Left cardiac atrium (tissue), 4 donors: ENCODE measurements around the gene ADAM15. TPM values are rescaled to one million over a fixed set of nuclear protein-coding genes. Genes with fewer than 3 reads are reported as not detected.
A peak's percentile ranks its signal among the peaks of the same experiment; 100 is the strongest.

ENCODE experiments used
- ATAC-seq, 2 donors: fragments of 200-7000 bp; cut with Tn5 transposase; one replicate each; pipeline ENCODE4 v1.9.1; 2020; ENCODE audit warnings: mild to moderate bottlenecking in 2 of 2, moderate library complexity in 2 of 2
- DNase-seq: peaks from one replicate; pipeline ENCODE4 v3.0.0-alpha.2; 2020
- intact Hi-C, 2 donors: fragments of 100-400 bp; cut with DNase I; formaldehyde crosslinking; loops; one replicate each; pipeline versions ENCODE4 v1.14.1 to v1.15.1; 2022 to 2023
- total RNA-seq, 2 donors: library from RNA; stranded (reverse); fragmentation: NEBNext Ultra II Directional; extraction: Animal tissue kit (Norgen Biotek cat#: 25700); gene quantifications; one replicate each; pipeline ENCODE4 v1.2.1, GENCODE V29; 2021
- donor health status: DM: no; HTN: yes; CAD: no.
- donor health status: DM: no; HTN: yes; CAD: no; lungs with severe emphysema.
- donor health status: DM: yes; HTN: yes; CAD: no.
- donor health status: Dilated cardiomyopathy.

Gene ADAM15
- total RNA-seq, 2 donors from 2014 or later: 108 to 142 TPM

- intact Hi-C loops: no loop called here
- ATAC-seq: no peak
- DNase-seq: no peak
These were observed 28.2 kb upstream of the ADAM15 start for GRCh38 chr1:155022927-155023236.

GRCh38 chr1:155023627-155024026 is 27.5 kb upstream of the ADAM15 start:
- ATAC-seq: no peak
- no peak for DNase-seq
- intact Hi-C loops: no loop called here

- intact Hi-C loops: no loop called here
- DNase-seq: no peak
- ATAC-seq: no peak
These were observed 26.8 kb upstream of the ADAM15 start for GRCh38 chr1:155024315-155024714.

GRCh38 chr1:155026154-155026553 is 25.0 kb upstream of the ADAM15 start:
- no peak for DNase-seq
- intact Hi-C loops: no loop called here

GRCh38 chr1:155026588-155026987 is 24.5 kb upstream of the ADAM15 start:
- ATAC-seq: no peak
- no peak for DNase-seq
- intact Hi-C loops: no loop called here

More at GRCh38 chr1:155026154-155026553, 25.0 kb upstream of the ADAM15 start:
- no peak for ATAC-seq

- DNase-seq: no peak
- ATAC-seq: peak in 1 of 2 donors; percentile 11
- intact Hi-C loops: loop anchor here in 1 of 2 donors (10.0 kb wide), 1 partner anchor 125 kb away; no protein-coding TSS in a partner anchor
These were observed 21.4 kb upstream of the ADAM15 start for GRCh38 chr1:155029513-155030242.

- intact Hi-C loops: loop anchor here in 1 of 2 donors (10.0 kb wide), 1 partner anchor 126 kb away; no protein-coding TSS in a partner anchor
- ATAC-seq (no peak), DNase-seq (no peak)
These were observed 20.8 kb upstream of the ADAM15 start for GRCh38 chr1:155030243-155030795.

- DNase-seq (no peak), ATAC-seq (no peak)
- intact Hi-C loops: loop anchor here in 1 of 2 donors (10.0 kb wide), 1 partner anchor 126 kb away; no protein-coding TSS in a partner anchor
These were observed 20.2 kb upstream of the ADAM15 start for GRCh38 chr1:155030899-155031298.

- DNase-seq (no peak), ATAC-seq (no peak)
- intact Hi-C loops: loop anchor here in 1 of 2 donors (10.0 kb wide), 1 partner anchor 128 kb away; no protein-coding TSS in a partner anchor
These were observed 18.2 kb upstream of the ADAM15 start for GRCh38 chr1:155032886-155033285.

- ATAC-seq (no peak), DNase-seq (no peak)
- intact Hi-C loops: loop anchor here in 1 of 2 donors (10.0 kb wide), 1 partner anchor 129 kb away; no protein-coding TSS in a partner anchor
These were observed 17.6 kb upstream of the ADAM15 start, which contains the start of the genes DCST1 and DCST2 for GRCh38 chr1:155033524-155033923. Gene DCST1, plus strand, starts transcription at chr1:155033824. Its CDS starts 213 bp downstream, at chr1:155034037. Gene DCST2, minus strand, starts transcription at chr1:155033781. Its CDS starts 80 bp downstream, at chr1:155033701.

GRCh38 chr1:155034318-155035208 is 16.6 kb upstream of the ADAM15 start:
- intact Hi-C loops: loop anchor here in 1 of 2 donors (10.0 kb wide), 1 partner anchor 130 kb away; no protein-coding TSS in a partner anchor
- DNase-seq: no peak
- no peak for ATAC-seq

GRCh38 chr1:155035936-155036335 is 15.2 kb upstream of the ADAM15 start:
- DNase-seq (no peak), ATAC-seq (no peak)
- intact Hi-C loops: loop anchor here in 1 of 2 donors (10.0 kb wide), 1 partner anchor 131 kb away; no protein-coding TSS in a partner anchor

GRCh38 chr1:155037043-155037442 is 14.1 kb upstream of the ADAM15 start:
- no peak for DNase-seq
- intact Hi-C loops: loop anchor here in 1 of 2 donors (10.0 kb wide), 1 partner anchor 132 kb away; no protein-coding TSS in a partner anchor

GRCh38 chr1:155037851-155038441 is 13.2 kb upstream of the ADAM15 start:
- no peak for DNase-seq
- intact Hi-C loops: loop anchor here in 1 of 2 donors (10.0 kb wide), 1 partner anchor 133 kb away; no protein-coding TSS in a partner anchor
- no peak for ATAC-seq

More at GRCh38 chr1:155037043-155037442, 14.1 kb upstream of the ADAM15 start:
- ATAC-seq: no peak

- DNase-seq (no peak), ATAC-seq (peak; percentile 46 to 88)
- intact Hi-C loops: loop anchor here in 1 of 2 donors (10.0 kb wide), 1 partner anchor 134 kb away; no protein-coding TSS in a partner anchor
These were observed 12.4 kb upstream of the ADAM15 start for GRCh38 chr1:155038602-155039307.

GRCh38 chr1:155039308-155039669 is 11.8 kb upstream of the ADAM15 start:
- intact Hi-C loops: loop anchor here in 1 of 2 donors (10.0 kb wide), 1 partner anchor 134 kb away; no protein-coding TSS in a partner anchor
- no peak for ATAC-seq
- no peak for DNase-seq

GRCh38 chr1:155040358-155041093 is 10.6 kb upstream of the ADAM15 start:
- no peak for ATAC-seq
- intact Hi-C loops: no loop called here
- no peak for DNase-seq
